ENCODE results near the gene KCNN2.
"Not testable (repeated sequence)": the region's sequence is repeated elsewhere in the genome, so short reads cannot be mapped to it uniquely, and the experiment has no call there.

Gene KCNN2

DNA sequence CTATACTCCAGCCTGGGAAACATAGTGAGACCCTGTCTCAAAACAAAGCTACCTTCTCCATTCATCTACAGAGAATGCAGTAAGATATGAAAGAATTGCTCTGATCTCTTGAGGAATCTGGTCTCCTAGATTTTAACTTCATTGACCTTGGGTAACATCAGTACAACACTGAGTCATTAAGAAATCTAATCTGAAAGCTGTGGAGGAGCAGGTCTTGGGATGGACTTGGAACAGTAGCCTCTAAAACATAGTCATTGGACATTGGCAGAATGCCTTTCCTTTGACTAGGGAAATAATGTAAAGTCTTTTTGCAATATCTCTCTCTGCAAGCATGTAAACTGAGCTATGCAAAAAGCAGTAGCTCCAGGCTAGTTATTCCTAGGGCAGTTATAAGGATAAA lies 58.1 kb downstream of the KCNN2 start:
- no peak for DNase-seq (ENCODE audit: low read depth in 2 of 2)

- DNase-seq (ENCODE audit: low read depth in 2 of 2) = no peak
Measured at GRCh38 chr5:114427204-114427603, 65.3 kb downstream of the KCNN2 start.

GRCh38 chr5:114430532-114430931 lies 68.7 kb downstream of the KCNN2 start:
- DNase-seq (ENCODE audit: low read depth in 2 of 2) = no peak

GRCh38 chr5:114432684-114433083 lies 70.8 kb downstream of the KCNN2 start:
- not testable (repeated sequence) for DNase-seq (ENCODE audit: low read depth in 2 of 2)

DNA sequence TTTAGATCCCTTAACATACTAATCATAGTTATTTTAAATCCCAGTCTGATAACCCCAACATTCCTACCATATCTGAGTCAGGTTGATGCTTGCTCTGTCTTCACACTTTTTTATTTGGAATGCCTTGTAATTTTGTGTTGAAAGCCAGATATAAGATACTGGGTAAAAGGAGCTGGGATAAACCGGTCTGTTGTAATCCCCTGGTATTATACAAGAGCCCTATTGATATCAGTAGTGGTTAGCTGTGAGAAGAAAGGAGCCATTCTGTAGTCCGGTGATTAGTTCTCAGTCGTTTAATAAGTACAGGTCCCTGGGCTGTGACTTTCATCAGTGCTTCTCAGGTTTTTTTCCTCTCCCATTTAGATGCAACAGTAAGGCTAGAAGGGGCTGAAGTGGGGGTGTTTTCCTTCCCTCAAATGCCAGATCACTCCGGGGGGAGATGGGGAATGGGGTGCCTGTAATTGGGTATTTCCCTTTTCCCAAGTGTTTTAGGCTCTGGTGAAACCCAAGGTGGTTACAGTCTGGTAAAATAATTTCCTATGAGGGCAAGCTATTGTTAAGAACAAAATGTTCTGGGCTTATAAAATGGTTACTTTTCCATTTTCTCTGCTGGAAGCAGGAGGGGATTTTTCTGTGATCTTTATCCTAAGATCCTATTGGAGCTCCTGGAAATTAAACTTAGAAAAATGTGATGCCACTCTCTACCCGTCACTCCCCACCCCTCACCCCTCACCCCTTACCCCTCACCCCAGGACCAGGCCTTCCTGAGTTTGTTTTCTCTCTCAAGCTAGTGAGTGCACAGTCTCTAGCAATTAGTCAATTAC lies 72.7 kb downstream of the KCNN2 start:
- DNase-seq (ENCODE audit: low read depth in 2 of 2) = no peak

- no peak for DNase-seq (ENCODE audit: low read depth in 2 of 2)
Measured at GRCh38 chr5:114435220-114435481, 73.3 kb downstream of the KCNN2 start.

GRCh38 chr5:114435885-114436299 lies 74.0 kb downstream of the KCNN2 start:
- no peak for DNase-seq (ENCODE audit: low read depth in 2 of 2)

- DNase-seq (ENCODE audit: low read depth in 2 of 2) = no peak
Measured at GRCh38 chr5:114437936-114438335, 76.1 kb downstream of the KCNN2 start.

GRCh38 chr5:114438471-114438870 lies 76.6 kb downstream of the KCNN2 start:
- DNase-seq (ENCODE audit: low read depth in 2 of 2) = no peak

GRCh38 chr5:114447084-114447773 lies 85.4 kb downstream of the KCNN2 start:
- no peak for DNase-seq (ENCODE audit: low read depth in 2 of 2)

DNA sequence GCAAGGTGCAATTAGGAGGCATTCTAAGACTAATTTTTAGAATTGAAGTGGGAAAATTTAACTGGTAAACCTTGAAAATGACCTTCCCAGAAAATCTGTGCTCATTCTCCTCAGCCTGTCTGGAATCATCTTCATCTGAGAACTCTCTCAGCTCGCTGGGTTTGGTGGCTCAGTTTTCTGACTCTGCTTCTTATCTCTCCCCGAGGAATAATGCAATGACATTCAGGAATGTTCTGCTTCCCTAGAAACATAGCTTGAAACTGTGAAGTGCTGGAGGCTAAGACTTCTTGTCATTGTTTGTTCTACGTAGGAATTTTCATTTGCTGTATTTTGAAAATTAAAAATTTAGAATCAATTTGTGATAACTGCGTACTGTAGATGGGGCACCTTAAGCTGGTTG lies 86.6 kb downstream of the KCNN2 start:
- no peak for DNase-seq (ENCODE audit: low read depth in 2 of 2)

GRCh38 chr5:114449860-114450421 lies 88.1 kb downstream of the KCNN2 start:
- DNase-seq (ENCODE audit: low read depth in 2 of 2) = no peak

GRCh38 chr5:114450437-114450836 lies 88.6 kb downstream of the KCNN2 start:
- DNase-seq (ENCODE audit: low read depth in 2 of 2) = no peak

GRCh38 chr5:114458726-114459125 lies 96.9 kb downstream of the KCNN2 start:
- no peak for DNase-seq (ENCODE audit: low read depth in 2 of 2)

DNA sequence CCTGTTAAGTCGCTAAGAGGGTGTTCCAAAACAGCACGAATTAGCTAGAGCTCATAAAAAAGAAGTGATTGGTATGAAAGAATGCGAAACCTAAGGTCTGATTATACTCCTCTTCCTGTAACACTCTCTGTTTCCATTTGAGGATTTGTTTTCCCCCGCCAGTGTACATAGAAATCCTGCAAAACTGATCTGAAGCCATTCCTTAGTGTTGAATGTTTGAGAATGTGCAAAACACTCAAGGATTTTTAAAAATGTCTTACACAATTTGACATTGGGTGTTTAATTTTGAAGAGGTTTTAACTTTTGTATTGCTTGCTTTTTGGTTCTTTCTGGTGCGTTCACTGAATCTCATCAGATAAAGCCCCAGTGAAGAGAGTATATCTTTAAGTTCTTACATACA lies 105.3 kb downstream of the KCNN2 start:
- no peak for DNase-seq (ENCODE audit: low read depth in 2 of 2)

DNA sequence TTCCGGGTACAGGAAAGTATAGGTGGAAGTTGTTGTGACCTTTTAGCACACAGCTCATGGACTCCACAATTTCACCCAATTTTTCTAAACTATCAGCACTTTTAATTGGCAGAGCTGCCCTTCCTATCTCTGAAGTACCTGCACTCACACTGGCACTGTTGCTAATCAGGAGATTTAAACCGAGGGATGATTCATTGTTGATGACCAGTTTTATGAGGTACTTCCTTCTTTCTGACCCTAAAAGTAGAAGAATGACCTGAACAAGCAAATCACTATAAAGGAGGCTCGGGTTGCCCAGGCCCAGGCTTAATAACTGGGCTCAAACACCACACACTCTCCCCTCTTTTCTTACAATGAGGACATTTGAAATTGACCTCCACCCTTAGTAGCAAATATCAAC lies 105.9 kb downstream of the KCNN2 start:
- no peak for DNase-seq (ENCODE audit: low read depth in 2 of 2)

DNA sequence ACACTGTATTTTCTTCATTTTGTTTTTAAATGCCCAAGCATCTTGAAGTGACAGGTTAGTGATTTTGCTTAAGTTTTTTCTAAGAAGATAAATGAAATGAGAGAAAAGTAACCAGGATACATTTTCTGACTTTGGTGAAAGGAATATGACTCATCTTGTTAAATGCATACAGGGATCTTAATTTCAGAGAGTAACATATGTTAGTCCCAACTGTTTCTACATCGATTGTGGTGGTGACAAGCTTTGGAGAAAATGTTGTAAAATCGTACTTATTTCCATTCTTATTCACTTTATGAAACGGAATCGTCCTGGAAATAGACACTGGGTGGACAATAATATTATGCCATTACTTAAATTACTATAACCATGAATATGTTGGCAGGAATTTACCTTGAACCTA lies 107.5 kb downstream of the KCNN2 start:
- no peak for DNase-seq (ENCODE audit: low read depth in 2 of 2)

- DNase-seq (ENCODE audit: low read depth in 2 of 2) = no peak
Measured at GRCh38 chr5:114471529-114471928, 109.7 kb downstream of the KCNN2 start.

- DNase-seq (ENCODE audit: low read depth in 2 of 2) = no peak
Measured at GRCh38 chr5:114473541-114473940, 111.7 kb downstream of the KCNN2 start.

- no peak for DNase-seq (ENCODE audit: low read depth in 2 of 2)
Measured at GRCh38 chr5:114477816-114478334, 116.0 kb downstream of the KCNN2 start.

- DNase-seq (ENCODE audit: low read depth in 2 of 2) = no peak
Measured at GRCh38 chr5:114500756-114501155, 138.9 kb downstream of the KCNN2 start.

DNA sequence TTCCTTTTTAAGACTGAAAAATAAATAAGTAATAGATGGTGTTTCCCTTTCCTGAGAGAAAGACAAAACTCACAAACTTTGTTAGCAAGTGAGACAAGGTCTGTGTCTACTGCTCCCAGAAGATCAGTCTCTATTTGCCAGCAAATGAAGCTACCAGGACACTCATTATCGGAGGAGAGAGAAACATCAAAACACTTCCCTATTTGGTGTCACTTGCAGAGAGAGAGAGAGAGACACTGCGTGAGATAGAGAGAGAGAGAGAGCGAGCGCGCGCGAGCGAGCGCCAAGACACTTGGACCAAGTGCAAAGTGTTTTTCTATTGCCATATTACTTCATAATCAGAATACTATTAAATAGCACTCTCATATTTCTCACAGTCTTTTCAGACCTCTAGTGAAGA lies 142.7 kb downstream of the KCNN2 start:
- no peak for DNase-seq (ENCODE audit: low read depth in 2 of 2)

GRCh38 chr5:114524221-114524620 lies 162.4 kb downstream of the KCNN2 start:
- DNase-seq (ENCODE audit: low read depth in 2 of 2) = no peak
